GM12801 (cell line): Measurements from ENCODE around the gene AOPEP.

Source experiments
- CTCF ChIP-seq: IDR thresholded peaks from one replicate; pipeline ENCODE4 v1.5.1; 2011; ENCODE audit warnings: control low read depth; ENCODE audit not compliant: insufficient read length; ENCODE audit errors: extremely low read depth

AOPEP gene

DNA sequence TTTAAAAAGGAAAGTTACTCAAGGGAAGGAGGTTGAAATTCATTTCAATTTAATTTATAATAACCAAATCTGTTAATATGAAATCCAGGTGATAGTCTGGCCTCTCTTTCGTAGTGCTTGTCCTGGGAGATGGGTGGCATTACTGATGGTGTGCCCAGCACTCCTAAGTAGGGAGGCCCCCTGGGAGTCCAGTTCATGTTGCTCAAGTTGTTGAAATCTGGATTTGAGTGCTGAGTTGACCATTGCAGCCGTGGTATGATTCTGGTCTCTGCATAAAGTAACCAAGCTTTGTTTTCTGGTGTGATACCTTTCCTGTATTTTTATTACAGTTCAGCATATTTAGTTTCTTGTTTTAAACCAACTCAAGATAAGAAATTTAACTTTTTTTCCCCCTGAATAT is 303.2 kb downstream of the AOPEP start:
- TF ChIP-seq CTCF, result no peak

DNA sequence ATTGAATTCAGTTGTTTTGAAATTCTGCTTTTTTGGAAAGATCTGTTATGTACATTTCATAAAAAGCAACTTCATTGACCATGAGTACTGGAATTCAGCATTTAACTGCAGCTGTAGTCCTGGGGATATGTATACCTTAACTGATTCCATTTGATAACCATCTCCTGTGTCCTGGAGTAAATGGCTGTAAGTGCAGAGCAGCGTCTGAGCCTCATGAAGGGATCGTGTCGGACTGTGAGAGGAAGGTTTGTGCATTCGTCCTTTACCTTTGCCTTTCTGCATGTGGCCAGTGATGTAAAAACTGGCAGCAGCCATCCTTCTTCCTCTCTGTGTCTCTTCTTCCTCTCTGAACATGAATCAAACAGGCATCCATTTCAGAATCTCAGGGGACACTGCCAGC is 303.8 kb downstream of the AOPEP start:
- TF ChIP-seq CTCF, result no peak

GRCh38 chr9:95030920-95031642 is 304.6 kb downstream of the AOPEP start:
- no peak for TF ChIP-seq CTCF

DNA sequence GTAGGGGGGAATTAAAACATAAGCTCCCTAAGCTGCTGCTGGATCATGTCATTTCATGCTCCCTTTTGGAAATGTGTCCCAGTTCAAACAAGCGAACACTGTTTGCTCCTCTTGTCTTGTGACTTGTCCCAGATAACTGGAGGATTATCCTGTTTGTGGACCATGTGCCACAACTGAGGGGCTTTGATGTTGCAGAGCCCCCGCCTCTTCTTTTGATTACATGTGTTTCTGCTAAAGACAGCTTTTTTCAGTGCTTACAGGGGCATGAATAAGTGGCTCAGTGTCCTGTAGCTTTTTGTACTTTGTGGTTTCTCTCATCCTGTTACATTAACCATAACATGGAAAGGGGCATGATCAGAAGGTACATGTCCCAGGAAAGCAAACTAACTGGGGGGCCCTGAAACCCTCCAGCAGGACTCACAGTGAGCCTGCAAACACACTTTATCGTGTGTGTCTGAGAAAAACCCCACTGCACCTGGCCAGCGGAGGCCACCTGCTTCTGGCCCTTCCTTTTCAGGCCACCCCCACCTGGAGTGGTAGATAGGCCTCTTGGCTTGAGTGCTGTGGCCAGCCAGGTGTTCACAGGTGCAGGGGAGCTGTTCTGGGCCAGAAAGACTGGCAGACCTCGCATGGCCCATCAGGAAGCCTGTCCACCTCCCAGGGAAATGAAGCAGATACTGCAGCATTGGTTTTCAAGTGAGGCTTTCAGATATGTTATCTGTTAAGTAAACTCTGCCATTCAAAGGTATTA is 305.4 kb downstream of the AOPEP start:
- TF ChIP-seq CTCF, result no peak

DNA sequence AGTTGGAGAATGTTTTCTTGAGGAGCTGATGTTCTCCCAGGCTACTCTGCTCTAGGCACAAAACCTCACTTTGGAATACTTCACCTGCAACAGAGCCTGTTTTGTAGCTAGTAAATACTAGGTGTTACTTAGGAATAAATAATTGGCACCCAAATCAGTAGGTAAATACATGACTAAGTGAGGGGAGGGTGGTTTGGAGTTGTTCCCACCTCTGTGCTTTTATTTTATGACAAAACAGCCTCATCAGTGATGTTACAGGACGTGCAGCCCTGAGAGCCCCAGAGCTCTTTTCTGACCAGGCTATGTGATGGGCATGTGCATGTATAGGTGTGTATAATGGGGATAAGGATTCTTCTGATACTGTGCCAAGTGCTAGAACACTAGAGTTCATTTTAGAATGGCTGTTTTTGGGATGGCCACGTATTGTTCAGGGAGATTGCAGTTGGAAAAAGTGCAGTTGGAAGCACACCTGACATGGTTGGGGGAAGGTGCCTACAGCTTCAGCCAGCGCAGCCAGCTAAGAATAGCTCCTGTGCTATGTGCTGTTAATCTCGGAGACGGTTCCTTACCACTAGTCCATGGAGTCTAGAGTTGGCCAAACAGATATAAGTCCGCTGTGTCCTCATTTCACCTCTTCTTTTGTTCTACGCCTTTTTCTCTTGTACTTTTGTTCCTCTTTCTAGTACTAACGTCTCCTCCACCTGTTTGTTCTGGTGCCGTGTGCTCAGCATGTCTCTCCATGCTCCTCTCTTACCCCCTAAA is 306.3 kb downstream of the AOPEP start:
- no peak for TF ChIP-seq CTCF

- no peak for TF ChIP-seq CTCF
Measured at GRCh38 chr9:95035846-95036245, 309.3 kb downstream of the AOPEP start.

DNA sequence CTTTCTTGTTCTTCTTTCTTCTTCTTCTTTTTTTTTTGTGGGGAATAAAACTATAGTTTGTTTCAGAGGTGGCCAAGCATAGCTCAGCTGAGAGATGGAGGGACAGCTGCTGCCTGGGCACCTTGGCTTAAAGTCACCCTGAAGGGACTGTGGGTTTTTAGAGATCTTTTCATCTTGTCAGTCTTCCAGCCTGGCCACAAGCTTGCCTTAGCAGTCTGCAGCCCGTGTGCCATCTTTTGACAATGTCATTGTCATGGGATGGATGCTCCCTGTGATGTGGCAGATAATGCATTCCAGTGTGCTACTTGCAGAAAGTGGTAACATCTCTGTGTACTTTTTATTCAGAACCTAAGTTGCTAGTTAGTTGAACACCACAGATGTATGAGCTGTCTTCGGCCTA is 310.2 kb downstream of the AOPEP start:
- TF ChIP-seq CTCF, result no peak
